ENCODE results near the gene SAMD9L.

Gene SAMD9L

GRCh38 chr7:93148144-93148543 is at the start of gene SAMD9L:
Gene SAMD9L (minus strand): TSS chr7:93148385. CDS start chr7:93135971, 12,414 bp downstream.
- DNase-seq = no peak

GRCh38 chr7:93196336-93196735 is 48.2 kb upstream of the SAMD9L start:
- DNase-seq = no peak

GRCh38 chr7:93194386-93194785 is 46.2 kb upstream of the SAMD9L start:
- no peak for DNase-seq

GRCh38 chr7:93188870-93189634 is 40.9 kb upstream of the SAMD9L start:
- no peak for DNase-seq

- no peak for DNase-seq
These were observed 37.3 kb upstream of the SAMD9L start for GRCh38 chr7:93185303-93186027.

- no peak for DNase-seq
These were observed 31.0 kb upstream of the SAMD9L start for GRCh38 chr7:93179173-93179572.

GRCh38 chr7:93178213-93178612 is 30.0 kb upstream of the SAMD9L start:
- DNase-seq = peak; percentile 16

GRCh38 chr7:93176992-93177580 is 28.9 kb upstream of the SAMD9L start:
- no peak for DNase-seq

- no peak for DNase-seq
These were observed 27.0 kb upstream of the SAMD9L start for GRCh38 chr7:93175219-93175618.

- no peak for DNase-seq
These were observed 24.5 kb upstream of the SAMD9L start for GRCh38 chr7:93172683-93173082.

GRCh38 chr7:93171606-93172226 is 23.5 kb upstream of the SAMD9L start:
- DNase-seq = no peak

- no peak for DNase-seq
These were observed 17.3 kb upstream of the SAMD9L start for GRCh38 chr7:93165447-93165846.

GRCh38 chr7:93164766-93165165 is 16.6 kb upstream of the SAMD9L start:
- no peak for DNase-seq

GRCh38 chr7:93161181-93161762 is 13.1 kb upstream of the SAMD9L start:
- no peak for DNase-seq

- no peak for DNase-seq
These were observed 12.2 kb upstream of the SAMD9L start for GRCh38 chr7:93160410-93160809.

- DNase-seq = no peak
These were observed 11.3 kb upstream of the SAMD9L start for GRCh38 chr7:93159490-93159889.

- no peak for DNase-seq
These were observed 8.7 kb upstream of the SAMD9L start for GRCh38 chr7:93156884-93157283.

- DNase-seq = no peak
These were observed 2.1 kb upstream of the SAMD9L start for GRCh38 chr7:93150200-93150835.

GRCh38 chr7:93148727-93149126 is 542 bp upstream of the SAMD9L start:
- DNase-seq = no peak

GRCh38 chr7:93147363-93147762 is 822 bp downstream of the SAMD9L start:
- DNase-seq = no peak

- DNase-seq = no peak
These were observed 1.6 kb downstream of the SAMD9L start for GRCh38 chr7:93146472-93147141.

GRCh38 chr7:93146036-93146435 is 2.1 kb downstream of the SAMD9L start:
- no peak for DNase-seq
